Naive B cell (primary cell): Measurements from ENCODE around the gene VSIG4. TPM values are rescaled to one million over a fixed set of nuclear protein-coding genes. Genes with fewer than 3 reads are reported as not detected.
"Not testable (repeated sequence)": the region's sequence is repeated elsewhere in the genome, so short reads cannot be mapped to it uniquely, and the experiment has no call there.

Experiments used
- ATAC-seq, 2 donors: fragments of 150-1000 bp; cut with Tn5 transposase; 2 replicates each; pipeline ENCODE4 v1.10.0; 2021; ENCODE audit warnings: low read depth in 2 of 2, mild to moderate bottlenecking in 2 of 2, moderate library complexity in 2 of 2
- DNase-seq: peaks from one replicate; pipeline ENCODE4 v3.0.0; 2022
- H3K27ac Mint-ChIP-seq, 6 donors: one replicate each; pipeline ENCODE4 v1.8.0; 2020 to 2022; ENCODE audit warnings: mild to moderate bottlenecking in 6 of 6, mixed read lengths in 6 of 6, moderate library complexity in 5 of 6, inconsistent platforms in 2 of 6
- H3K27me3 Mint-ChIP-seq, 3 donors: one replicate each; pipeline ENCODE4 v1.8.0; 2021 to 2022; ENCODE audit warnings: mixed read lengths in 3 of 3, mild to moderate bottlenecking in 1 of 3
- H3K36me3 Mint-ChIP-seq, 2 donors: one replicate each; pipeline ENCODE4 v1.8.0; 2020 to 2022; ENCODE audit warnings: mixed read lengths in 2 of 2, inconsistent platforms in 1 of 2, mild to moderate bottlenecking in 1 of 2
- H3K4me1 Mint-ChIP-seq, 3 donors: one replicate each; pipeline ENCODE4 v1.8.0; 2020 to 2022; ENCODE audit warnings: mixed read lengths in 3 of 3, inconsistent platforms in 1 of 3, mild to moderate bottlenecking in 1 of 3, moderate library complexity in 1 of 3
- H3K4me3 Mint-ChIP-seq, 8 donors: one replicate each; pipeline ENCODE4 v1.8.0; 2020 to 2022; ENCODE audit warnings: mild to moderate bottlenecking in 8 of 8, mixed read lengths in 8 of 8, moderate library complexity in 8 of 8, inconsistent platforms in 2 of 8
- H3K9me3 Mint-ChIP-seq, 7 donors: one replicate each; pipeline ENCODE4 v1.8.0; 2020 to 2022; ENCODE audit warnings: mixed read lengths in 7 of 7, mild to moderate bottlenecking in 5 of 7, inconsistent platforms in 2 of 7, moderate library complexity in 1 of 7
- polyA plus RNA-seq, 6 donors: library from polyadenylated mRNA; unstranded; fragments of 300-500 nt; fragmentation: Illumina TruSeq; gene quantifications; one replicate each; pipeline ENCODE4 v1.2.3, GENCODE V29; 2021; ENCODE audit warnings: low read depth in 6 of 6

The VSIG4 gene
- polyA plus RNA-seq, 6 donors from 2014 or later = 0.21 to 0.40 TPM; not detected in 4

DNA sequence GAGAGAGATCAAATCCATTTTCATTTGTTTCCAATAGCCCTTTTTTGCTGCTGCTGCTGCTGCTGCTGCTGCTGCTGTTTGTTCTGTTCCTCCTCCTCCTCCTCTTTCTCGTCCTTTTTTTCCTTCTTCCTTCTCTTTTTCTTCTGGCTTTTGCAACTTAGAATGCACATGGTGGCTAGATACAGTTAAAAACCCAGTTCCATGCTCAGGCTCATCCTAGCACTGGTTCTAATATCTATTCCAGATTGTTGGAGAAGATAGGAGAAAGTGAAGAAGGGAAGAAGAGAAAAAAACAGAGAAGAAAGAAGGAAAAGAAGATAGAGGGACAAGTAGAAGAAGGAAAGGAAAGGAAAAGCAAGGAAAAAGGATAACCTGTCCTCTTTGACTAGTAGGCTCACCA is 39.7 kb downstream of the VSIG4 start:
- no peaks in the 10 kb centered on the region for H3K36me3 Mint-ChIP-seq
- DNase-seq (no peak), ATAC-seq (no peak)
- peaks cover 56 to 65% (median 64%) of the 10 kb centered on the region in 3 donors for H3K4me1 Mint-ChIP-seq
- H3K27ac Mint-ChIP-seq = peak overlapping the region in 3 of 6 donors; percentile 78 to 84 (median 80)
- H3K9me3 Mint-ChIP-seq = peaks cover 0 to 8% (median 0%) of the 10 kb centered on the region in 7 donors
- H3K4me3 Mint-ChIP-seq = peak overlapping the region in 4 of 8 donors; percentile 58 to 84 (median 62)
- H3K27me3 Mint-ChIP-seq = no peaks in the 10 kb centered on the region

DNA sequence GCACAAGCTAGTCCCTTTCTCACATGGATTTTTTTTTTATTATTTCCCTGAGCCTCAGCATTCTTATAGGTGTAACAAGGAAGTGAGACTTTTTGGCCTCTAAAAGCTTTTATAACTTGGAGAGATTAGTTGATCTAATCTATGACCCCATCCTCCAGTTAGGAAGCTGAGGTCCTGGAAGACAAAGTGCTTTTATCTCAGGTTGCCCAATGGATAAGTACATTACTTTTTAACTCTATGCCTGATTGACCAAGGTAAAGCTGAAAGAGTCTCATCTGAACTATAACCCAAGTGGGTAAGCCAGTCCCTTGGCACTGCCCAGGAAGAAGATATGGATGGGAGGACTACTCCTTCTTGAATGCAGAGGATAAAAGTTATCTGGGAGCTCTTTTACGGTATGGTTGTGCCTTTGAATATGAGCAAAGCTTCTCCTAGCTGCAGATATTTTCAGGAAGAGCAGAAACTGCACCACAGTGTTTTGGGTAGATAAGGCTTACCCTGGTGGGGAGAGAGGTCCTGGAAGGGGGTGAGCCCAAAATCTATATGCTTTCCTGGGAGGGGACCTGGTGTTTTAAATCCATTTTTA is 40.2 kb downstream of the VSIG4 start:
- H3K4me1 Mint-ChIP-seq = peaks cover 54 to 65% (median 59%) of the 10 kb centered on the region in 3 donors
- H3K27ac Mint-ChIP-seq = peak overlapping the region; percentile 4 to 84 (median 56)
- H3K9me3 Mint-ChIP-seq = peaks cover 0 to 6% (median 0%) of the 10 kb centered on the region in 7 donors
- ATAC-seq (no peak), DNase-seq (no peak)
- H3K27me3 Mint-ChIP-seq = no peaks in the 10 kb centered on the region
- no peaks in the 10 kb centered on the region for H3K36me3 Mint-ChIP-seq
- H3K4me3 Mint-ChIP-seq = peak overlapping the region in 4 of 8 donors; percentile 17 to 84 (median 62)

DNA sequence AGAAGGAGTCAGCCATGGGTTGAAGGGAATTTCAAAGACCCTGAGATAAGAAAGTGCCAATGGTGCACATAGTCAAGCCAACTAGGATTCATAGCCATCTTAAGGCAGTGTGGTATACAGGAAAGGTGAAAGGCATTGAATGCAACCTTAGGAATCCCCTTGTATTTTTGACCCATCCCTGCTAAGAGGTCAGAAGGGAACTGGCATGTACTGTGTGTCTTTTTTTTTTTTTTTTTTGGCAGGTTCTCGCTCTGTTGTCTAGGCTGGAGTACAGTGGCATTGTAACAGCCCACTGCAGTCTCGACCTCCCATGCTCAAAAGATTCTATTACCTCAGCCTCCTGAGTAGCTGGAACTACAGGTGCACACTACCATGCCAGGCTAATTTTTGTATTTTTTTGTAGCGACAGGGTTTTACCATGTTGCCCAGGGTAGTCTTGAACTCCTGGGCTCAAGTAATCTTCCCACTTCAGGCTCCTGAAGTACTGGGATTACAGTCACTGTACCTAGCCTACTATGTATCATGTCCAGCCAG is 40.8 kb downstream of the VSIG4 start:
- Mint-ChIP-seq H3K27me3 (no peaks in the 10 kb centered on the region), H3K9me3 (peaks cover 0 to 6% (median 0%) of the 10 kb centered on the region in 7 donors), H3K4me3 (no peak overlapping the region), H3K4me1 (peaks cover 50 to 66% (median 55%) of the 10 kb centered on the region in 3 donors), H3K36me3 (no peaks in the 10 kb centered on the region), H3K27ac (peak overlapping the region in 4 of 6 donors; percentile 30 to 78 (median 55))
- ATAC-seq = no peak
- no peak for DNase-seq

DNA sequence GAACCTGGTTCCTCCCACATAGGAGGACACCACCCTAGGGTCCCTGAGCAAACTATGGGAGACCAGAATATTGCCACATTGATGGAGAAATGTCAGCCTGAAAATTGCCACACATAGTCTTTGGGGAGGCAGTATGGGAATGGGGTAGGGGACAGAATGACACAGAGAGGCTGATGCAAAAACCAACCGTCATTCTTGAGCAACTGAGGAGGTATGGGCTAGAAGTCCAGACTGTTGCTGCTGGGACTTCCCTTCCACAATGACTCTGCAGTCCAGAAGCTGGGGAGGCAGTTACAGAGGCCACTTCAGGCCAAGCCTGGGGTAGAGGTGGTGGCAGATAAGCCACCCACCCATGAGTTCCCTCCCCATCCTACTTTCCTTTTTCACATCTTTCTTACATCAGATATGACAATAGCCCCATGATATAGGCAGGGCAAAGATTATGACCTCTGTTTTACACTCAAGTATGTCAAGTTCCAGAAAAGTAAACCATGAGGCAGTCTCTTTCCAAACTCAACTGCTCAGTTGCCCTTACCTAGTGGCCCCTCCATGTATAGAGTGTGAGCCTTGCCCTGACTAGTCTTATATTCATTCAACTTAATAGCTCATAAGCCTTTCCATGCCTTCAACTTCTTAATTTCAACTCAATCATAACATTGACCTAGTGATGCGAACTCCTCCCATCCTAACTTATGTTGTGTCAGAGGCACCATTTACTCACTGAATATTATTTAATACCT is 41.7 kb downstream of the VSIG4 start:
- Mint-ChIP-seq H3K9me3 (peaks cover 0 to 5% (median 0%) of the 10 kb centered on the region in 7 donors), H3K27ac (peak overlapping the region in 2 of 6 donors; percentile 8 to 96), H3K27me3 (no peaks in the 10 kb centered on the region), H3K4me1 (peaks cover 47 to 64% (median 53%) of the 10 kb centered on the region in 3 donors), H3K4me3 (no peak overlapping the region), H3K36me3 (no peaks in the 10 kb centered on the region)
- ATAC-seq = no peak
- DNase-seq = no peak

DNA sequence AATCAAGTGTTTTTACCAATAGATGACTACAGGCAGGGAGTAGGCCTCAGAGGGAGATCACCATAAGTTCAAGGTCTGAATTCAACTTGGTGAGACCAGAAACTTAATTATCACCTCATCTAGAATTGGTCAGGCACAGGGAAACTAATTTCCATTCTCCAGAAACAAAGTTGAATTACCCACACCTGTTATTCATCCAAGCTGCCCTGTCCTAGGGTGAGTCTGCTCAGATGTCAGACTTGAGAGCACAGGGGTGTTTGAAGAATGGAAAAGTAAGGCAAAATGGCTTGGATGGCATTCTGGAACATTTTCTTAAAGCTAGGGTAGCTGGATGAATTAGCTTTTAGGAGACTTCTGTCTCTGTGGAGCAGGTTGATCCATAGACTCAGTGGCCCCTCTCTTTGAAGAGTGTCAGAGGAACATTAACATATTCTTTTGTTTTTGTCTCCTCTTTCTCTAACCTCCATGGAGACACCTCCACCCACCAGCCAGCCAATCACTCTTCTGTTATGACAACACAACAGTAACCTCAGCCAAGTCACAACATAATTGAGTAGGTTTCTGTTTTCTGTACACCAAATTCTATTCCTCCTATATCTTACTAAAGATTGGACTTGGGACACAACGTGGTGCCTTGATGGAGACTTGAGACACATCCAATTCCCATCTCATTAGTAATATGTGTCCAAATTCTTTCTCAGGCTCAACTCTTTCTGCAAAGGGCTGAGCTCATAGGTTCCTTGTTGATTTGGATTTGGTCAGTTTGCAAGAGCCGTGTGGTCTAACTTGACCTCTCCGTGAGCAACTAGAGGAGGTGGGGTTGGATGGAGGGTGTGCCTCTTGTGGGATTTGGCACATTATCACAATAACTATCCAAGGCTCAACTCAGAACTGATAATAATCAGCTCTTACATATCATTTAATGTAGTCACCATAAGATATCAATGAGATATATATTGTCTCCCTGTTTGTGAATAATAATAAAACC is 45.1 kb downstream of the VSIG4 start:
- Mint-ChIP-seq H3K36me3 (peaks cover 0 to 8% of the 10 kb centered on the region in 2 donors), H3K4me1 (peaks cover 21 to 38% (median 24%) of the 10 kb centered on the region in 3 donors), H3K9me3 (peaks cover 0 to 9% (median 0%) of the 10 kb centered on the region in 7 donors), H3K27me3 (peaks cover 0 to 6% (median 0%) of the 10 kb centered on the region in 3 donors), H3K27ac (peak overlapping the region in 3 of 6 donors; percentile 23 to 89 (median 56)), H3K4me3 (no peak overlapping the region)
- DNase-seq = no peak
- ATAC-seq = no peak

DNA sequence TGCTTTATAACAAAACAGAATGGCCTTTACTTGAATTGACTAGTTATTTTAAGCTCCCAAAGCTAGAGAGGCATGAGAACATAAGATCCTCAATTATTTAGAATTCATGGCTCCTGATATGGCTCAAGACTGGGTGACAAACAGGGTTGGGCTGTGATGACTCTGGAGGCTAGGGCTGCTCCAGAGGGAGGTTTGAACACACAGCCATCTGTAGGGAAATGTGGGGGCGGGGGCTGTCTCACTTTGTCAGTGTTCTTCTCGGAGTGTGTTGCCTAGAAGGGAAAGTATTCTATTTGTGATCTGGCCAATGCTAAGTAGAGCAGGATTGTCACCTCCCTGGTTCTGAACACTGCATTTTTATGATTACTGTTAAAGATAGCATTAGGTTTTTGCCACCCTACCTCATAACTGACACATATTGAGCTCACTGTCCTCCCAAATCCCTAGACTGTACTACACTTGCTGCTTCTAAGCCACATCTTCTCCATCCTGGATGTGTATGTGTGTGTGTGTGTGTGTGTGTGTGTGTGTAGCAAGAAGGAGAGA is 45.9 kb downstream of the VSIG4 start:
- ATAC-seq (no peak), DNase-seq (no peak)
- Mint-ChIP-seq H3K9me3 (peaks cover 0 to 9% (median 0%) of the 10 kb centered on the region in 7 donors), H3K4me1 (peaks cover 16 to 31% (median 19%) of the 10 kb centered on the region in 3 donors), H3K27ac (peak overlapping the region in 3 of 6 donors; percentile 23 to 71 (median 56)), H3K27me3 (peaks cover 0 to 6% (median 0%) of the 10 kb centered on the region in 3 donors), H3K36me3 (peaks cover 0 to 8% of the 10 kb centered on the region in 2 donors), H3K4me3 (peak overlapping the region in 1 of 8 donors; percentile 17)

DNA sequence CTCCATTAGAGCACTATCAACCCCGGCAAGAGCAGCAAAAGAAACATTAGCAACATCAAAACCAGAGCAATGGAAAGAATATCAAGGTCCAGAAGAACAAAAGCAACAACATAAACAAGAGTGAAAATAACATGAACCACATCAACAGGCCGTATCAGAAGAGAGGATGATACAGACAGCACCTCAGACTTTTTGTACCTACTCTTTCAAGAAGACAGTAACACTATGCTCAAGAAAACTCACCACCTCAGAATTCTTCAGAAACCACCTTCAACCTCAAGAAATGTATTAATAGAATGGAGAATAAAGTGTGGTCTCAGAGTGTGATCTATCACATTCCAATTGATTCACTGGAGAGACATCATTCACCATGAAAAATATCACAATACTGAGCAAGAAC is 46.5 kb downstream of the VSIG4 start:
- Mint-ChIP-seq H3K27me3 (peaks cover 0 to 6% (median 0%) of the 10 kb centered on the region in 3 donors), H3K36me3 (peaks cover 0 to 8% of the 10 kb centered on the region in 2 donors), H3K4me1 (peaks cover 12 to 33% (median 16%) of the 10 kb centered on the region in 3 donors), H3K4me3 (no peak overlapping the region), H3K9me3 (peaks cover 0 to 9% (median 0%) of the 10 kb centered on the region in 7 donors), H3K27ac (peak overlapping the region in 2 of 6 donors; percentile 23 to 63)
- DNase-seq = no peak
- ATAC-seq = no peak

DNA sequence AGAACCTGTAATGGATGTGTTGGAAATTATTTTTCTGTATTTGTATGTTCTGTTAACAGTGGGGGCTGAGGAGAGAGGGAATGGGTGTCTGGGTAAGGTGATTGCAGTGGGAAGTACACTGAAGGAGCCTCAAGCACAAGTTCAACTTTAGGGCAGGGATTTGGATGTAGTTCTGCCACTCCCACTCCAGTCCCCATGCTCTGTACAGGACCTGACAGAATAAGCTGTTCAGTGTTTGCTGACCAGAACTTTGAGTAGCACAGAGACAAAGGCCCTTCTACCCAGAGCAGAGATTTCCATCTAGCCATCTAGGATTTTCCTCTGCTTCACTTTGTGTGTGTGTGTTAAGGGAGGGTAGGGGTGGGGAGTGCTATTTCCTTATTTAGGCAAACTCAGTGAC is 49.2 kb downstream of the VSIG4 start:
- Mint-ChIP-seq H3K36me3 (peaks cover 0 to 8% of the 10 kb centered on the region in 2 donors), H3K4me3 (no peak overlapping the region)
- no peak for ATAC-seq

DNA sequence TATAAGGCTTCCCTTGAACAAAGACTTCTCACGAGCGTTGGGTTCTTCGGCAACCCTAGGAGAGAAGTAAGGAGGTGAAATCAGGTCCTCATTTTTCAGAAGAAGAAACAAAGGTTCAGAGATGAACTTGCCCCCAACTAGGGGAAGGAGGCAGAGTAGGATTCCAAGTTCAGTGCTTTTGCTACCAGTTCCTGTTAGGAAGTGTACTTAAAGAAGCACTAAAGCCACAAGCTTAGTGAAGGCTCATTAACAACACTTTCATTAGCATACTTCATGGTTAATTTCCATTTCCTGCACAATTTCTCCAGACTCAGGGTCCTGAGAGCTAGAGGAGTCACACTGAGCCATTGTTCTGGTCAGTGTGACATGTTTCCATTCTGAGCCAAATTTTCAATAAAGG is 52.1 kb downstream of the VSIG4 start:
- no peak for DNase-seq
- Mint-ChIP-seq H3K27me3 (peaks cover 0 to 5% (median 0%) of the 10 kb centered on the region in 3 donors), H3K4me3 (peak overlapping the region in 4 of 8 donors; percentile 4 to 79 (median 32)), H3K4me1 (peaks cover 16 to 34% (median 25%) of the 10 kb centered on the region in 3 donors), H3K36me3 (peaks cover 0 to 7% of the 10 kb centered on the region in 2 donors), H3K27ac (peak overlapping the region in 3 of 6 donors; percentile 66 to 82 (median 79)), H3K9me3 (peaks cover 0 to 5% (median 0%) of the 10 kb centered on the region in 7 donors)
- no peak for ATAC-seq

More for the DNA sequence above, 49.2 kb downstream of the VSIG4 start:
- DNase-seq = no peak
- Mint-ChIP-seq H3K27ac (no peak overlapping the region), H3K27me3 (peaks cover 0 to 6% (median 0%) of the 10 kb centered on the region in 3 donors), H3K4me1 (peaks cover 21 to 58% (median 32%) of the 10 kb centered on the region in 3 donors), H3K9me3 (peaks cover 0 to 9% (median 0%) of the 10 kb centered on the region in 7 donors)

DNA sequence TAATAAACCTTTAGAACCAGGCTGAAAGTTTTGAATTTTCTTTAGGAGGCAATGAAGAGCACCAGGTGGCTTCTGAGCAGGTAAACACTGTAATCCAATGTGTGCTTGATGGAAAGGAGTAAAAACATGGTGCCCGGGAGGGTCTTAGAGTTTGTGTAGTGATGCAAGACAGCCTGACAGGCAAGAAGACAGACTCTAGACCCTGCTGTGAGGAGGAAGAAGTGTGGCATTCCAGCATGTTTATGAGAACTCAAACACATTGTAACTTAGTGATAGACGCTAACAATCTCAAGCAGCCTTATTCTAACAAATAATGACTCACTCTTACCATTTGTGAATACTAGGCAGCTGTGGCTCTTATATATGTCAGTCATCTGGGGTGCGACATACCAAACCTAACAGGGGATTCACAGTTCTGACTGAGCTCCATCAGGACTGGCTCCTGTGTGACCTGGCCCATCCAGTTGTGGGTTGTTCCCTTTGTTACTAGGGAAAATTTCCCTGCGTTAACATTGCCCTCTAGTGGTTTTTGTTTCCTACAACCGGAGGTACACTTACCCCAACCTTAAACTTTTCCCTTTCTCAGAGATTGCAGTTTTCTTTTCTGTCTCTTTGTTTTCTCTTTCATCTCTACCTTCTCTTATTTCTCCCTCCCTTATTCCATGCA is 53.8 kb downstream of the VSIG4 start:
- Mint-ChIP-seq H3K9me3 (no peaks in the 10 kb centered on the region), H3K36me3 (no peaks in the 10 kb centered on the region), H3K27me3 (no peaks in the 10 kb centered on the region), H3K4me3 (peak overlapping the region in 2 of 8 donors; percentile 44 to 72), H3K4me1 (peaks cover 22 to 38% (median 24%) of the 10 kb centered on the region in 3 donors), H3K27ac (peak overlapping the region in 5 of 6 donors; percentile 14 to 71 (median 21))
- DNase-seq (peak; percentile 29), ATAC-seq (peak; percentile 79 to 81)

DNA sequence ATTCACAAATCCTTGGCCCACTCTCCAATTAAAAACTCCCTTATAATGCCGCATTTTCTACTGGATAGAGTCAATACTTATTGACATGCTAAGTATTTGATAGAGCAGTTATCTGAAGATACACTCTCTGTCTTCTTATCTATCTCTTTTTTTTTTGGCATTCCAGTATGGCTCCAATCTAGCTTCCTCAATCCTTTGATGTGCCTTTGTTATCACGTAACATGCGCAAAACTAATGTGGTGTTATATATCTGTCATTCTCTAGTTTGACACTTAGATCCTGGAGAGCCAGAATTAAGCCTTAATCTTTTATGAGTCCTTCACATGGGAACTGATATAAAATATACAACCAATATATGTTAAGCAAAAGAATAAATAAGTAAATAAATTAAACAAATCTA is 54.7 kb downstream of the VSIG4 start:
- H3K4me1 Mint-ChIP-seq = peaks cover 22 to 34% (median 24%) of the 10 kb centered on the region in 3 donors
- H3K36me3 Mint-ChIP-seq = no peaks in the 10 kb centered on the region
- DNase-seq (no peak), ATAC-seq (no peak)
- no peak overlapping the region for H3K4me3 Mint-ChIP-seq
- H3K9me3 Mint-ChIP-seq = no peaks in the 10 kb centered on the region
- no peaks in the 10 kb centered on the region for H3K27me3 Mint-ChIP-seq
- H3K27ac Mint-ChIP-seq = peak overlapping the region in 2 of 6 donors; percentile 51 to 64

DNA sequence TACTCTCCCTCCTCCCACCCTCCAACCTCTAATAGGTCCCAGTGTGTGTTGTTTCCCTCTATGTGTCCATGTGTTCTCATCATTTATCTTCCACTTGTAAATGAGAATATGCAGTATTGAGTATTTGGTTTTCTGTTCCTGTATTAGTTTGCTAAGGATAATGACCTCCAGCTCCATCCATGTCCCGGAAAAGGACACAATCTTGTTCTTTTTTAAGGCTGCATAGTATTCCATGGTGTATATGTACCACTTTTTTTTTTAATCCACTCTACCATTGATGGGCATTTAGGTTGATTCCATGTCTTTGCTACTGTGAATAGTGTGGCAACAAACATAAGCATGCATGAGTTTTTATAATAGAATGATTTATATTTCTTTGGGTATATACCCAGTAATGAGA is 62.7 kb downstream of the VSIG4 start:
- H3K27ac Mint-ChIP-seq, H3K36me3 Mint-ChIP-seq, H3K4me1 Mint-ChIP-seq, ATAC-seq, DNase-seq, H3K4me3 Mint-ChIP-seq, H3K9me3 Mint-ChIP-seq: not testable (repeated sequence)
- peaks cover 0 to 18% (median 0%) of the 10 kb centered on the region in 3 donors for H3K27me3 Mint-ChIP-seq
